ENCODE results near the gene TBL1XR1. TPM values are rescaled to one million over a fixed set of nuclear protein-coding genes. Genes with fewer than 3 reads are reported as not detected.
A peak's percentile ranks its signal among the peaks of the same experiment; 100 is the strongest.

Gene TBL1XR1
- total RNA-seq, 1 donor from 2014 or later, result 153 TPM

GRCh38 chr3:177104299-177104992 lies 92.8 kb downstream of the TBL1XR1 start:
- Mint-ChIP-seq H3K4me1 (peaks cover 35% of the 10 kb centered on the region), H3K27ac (ENCODE audit: unreplicated experiment) (no peak overlapping the region), H3K36me3 (ENCODE audit: low read depth) (peaks cover 4% of the 10 kb centered on the region), H3K4me3 (no peak overlapping the region), H3K27me3 (ENCODE audit: low read depth) (no peaks in the 10 kb centered on the region), H3K9me3 (peaks cover 3% of the 10 kb centered on the region)
- no peak for DNase-seq (ENCODE audit: low read depth, low spot score)
- TF ChIP-seq CTCF (conservative IDR thresholded peaks at IDR 0.05), result no peak

GRCh38 chr3:177102553-177102952 lies 94.7 kb downstream of the TBL1XR1 start:
- Mint-ChIP-seq H3K9me3 (peaks cover 3% of the 10 kb centered on the region), H3K27ac (ENCODE audit: unreplicated experiment) (peak overlapping the region; percentile 10), H3K36me3 (ENCODE audit: low read depth) (peaks cover 8% of the 10 kb centered on the region), H3K27me3 (ENCODE audit: low read depth) (no peaks in the 10 kb centered on the region), H3K4me1 (peaks cover 26% of the 10 kb centered on the region), H3K4me3 (no peak overlapping the region)
- no peak for TF ChIP-seq CTCF (conservative IDR thresholded peaks at IDR 0.05)
- DNase-seq (ENCODE audit: low read depth, low spot score), result no peak

GRCh38 chr3:177098551-177098950 lies 98.7 kb downstream of the TBL1XR1 start:
- H3K27ac Mint-ChIP-seq (ENCODE audit: unreplicated experiment), result no peak overlapping the region
- peaks cover 17% of the 10 kb centered on the region for H3K9me3 Mint-ChIP-seq
- no peak for TF ChIP-seq CTCF (conservative IDR thresholded peaks at IDR 0.05)
- no peak overlapping the region for H3K4me3 Mint-ChIP-seq
- no peak for DNase-seq (ENCODE audit: low read depth, low spot score)
- peaks cover 31% of the 10 kb centered on the region for H3K36me3 Mint-ChIP-seq (ENCODE audit: low read depth)
- peaks cover 9% of the 10 kb centered on the region for H3K4me1 Mint-ChIP-seq
- no peaks in the 10 kb centered on the region for H3K27me3 Mint-ChIP-seq (ENCODE audit: low read depth)

- no peak for DNase-seq (ENCODE audit: low read depth, low spot score)
- Mint-ChIP-seq H3K27ac (ENCODE audit: unreplicated experiment) (peak overlapping the region; percentile 83), H3K36me3 (ENCODE audit: low read depth) (peaks cover 37% of the 10 kb centered on the region), H3K27me3 (ENCODE audit: low read depth) (no peaks in the 10 kb centered on the region), H3K4me1 (peaks cover 4% of the 10 kb centered on the region), H3K9me3 (peaks cover 17% of the 10 kb centered on the region), H3K4me3 (no peak overlapping the region)
- TF ChIP-seq CTCF (conservative IDR thresholded peaks at IDR 0.05), result no peak
Measured at GRCh38 chr3:177096615-177097014, 100.7 kb downstream of the TBL1XR1 start.

- TF ChIP-seq CTCF (conservative IDR thresholded peaks at IDR 0.05), result no peak
Measured at GRCh38 chr3:177093966-177094365, 103.3 kb downstream of the TBL1XR1 start.

More at GRCh38 chr3:177093966-177094365, 103.3 kb downstream of the TBL1XR1 start:
- no peak for DNase-seq (ENCODE audit: low read depth, low spot score)
- no peak overlapping the region for H3K4me3 Mint-ChIP-seq
- H3K9me3 Mint-ChIP-seq, result peaks cover 20% of the 10 kb centered on the region
- peaks cover 16% of the 10 kb centered on the region for H3K4me1 Mint-ChIP-seq
- no peaks in the 10 kb centered on the region for H3K27me3 Mint-ChIP-seq (ENCODE audit: low read depth)
- peaks cover 50% of the 10 kb centered on the region for H3K36me3 Mint-ChIP-seq (ENCODE audit: low read depth)
- no peak overlapping the region for H3K27ac Mint-ChIP-seq (ENCODE audit: unreplicated experiment)

Data from neural crest cell (in vitro differentiated cells).